ENCODE results near the gene PRR13.

- TF ChIP-seq CTCF (IDR thresholded peaks at IDR 0.05; ENCODE audit: poor library complexity) (no peak), EZH2 (IDR thresholded peaks at IDR 0.05; ENCODE audit: borderline replicate concordance) (no peak)
Observed at GRCh38 chr12:53478865-53479264, 37.3 kb downstream of the PRR13 start.
